HFF-Myc (cell line): ENCODE measurements around the gene CDH4.

Source experiments
- DNase-seq: peaks from one replicate; pipeline ENCODE4 v3.0.0-alpha.2; 2011; ENCODE audit warnings: low read depth; ENCODE audit errors: extremely low read depth
- H3K4me3 ChIP-seq: replicated peaks from 2 replicates; pipeline ENCODE4 v1.5.1; 2011; ENCODE audit warnings: low read depth, mild to moderate bottlenecking, control low read depth, low read length
- TF ChIP-seq, protein P1 (sequence below): IDR thresholded peaks from 2 replicates; pipeline ENCODE4 v1.5.1; 2012; ENCODE audit warnings: mild to moderate bottlenecking, low read depth, low read length, control low read depth; ENCODE audit errors: missing control alignments

Gene CDH4

DNA sequence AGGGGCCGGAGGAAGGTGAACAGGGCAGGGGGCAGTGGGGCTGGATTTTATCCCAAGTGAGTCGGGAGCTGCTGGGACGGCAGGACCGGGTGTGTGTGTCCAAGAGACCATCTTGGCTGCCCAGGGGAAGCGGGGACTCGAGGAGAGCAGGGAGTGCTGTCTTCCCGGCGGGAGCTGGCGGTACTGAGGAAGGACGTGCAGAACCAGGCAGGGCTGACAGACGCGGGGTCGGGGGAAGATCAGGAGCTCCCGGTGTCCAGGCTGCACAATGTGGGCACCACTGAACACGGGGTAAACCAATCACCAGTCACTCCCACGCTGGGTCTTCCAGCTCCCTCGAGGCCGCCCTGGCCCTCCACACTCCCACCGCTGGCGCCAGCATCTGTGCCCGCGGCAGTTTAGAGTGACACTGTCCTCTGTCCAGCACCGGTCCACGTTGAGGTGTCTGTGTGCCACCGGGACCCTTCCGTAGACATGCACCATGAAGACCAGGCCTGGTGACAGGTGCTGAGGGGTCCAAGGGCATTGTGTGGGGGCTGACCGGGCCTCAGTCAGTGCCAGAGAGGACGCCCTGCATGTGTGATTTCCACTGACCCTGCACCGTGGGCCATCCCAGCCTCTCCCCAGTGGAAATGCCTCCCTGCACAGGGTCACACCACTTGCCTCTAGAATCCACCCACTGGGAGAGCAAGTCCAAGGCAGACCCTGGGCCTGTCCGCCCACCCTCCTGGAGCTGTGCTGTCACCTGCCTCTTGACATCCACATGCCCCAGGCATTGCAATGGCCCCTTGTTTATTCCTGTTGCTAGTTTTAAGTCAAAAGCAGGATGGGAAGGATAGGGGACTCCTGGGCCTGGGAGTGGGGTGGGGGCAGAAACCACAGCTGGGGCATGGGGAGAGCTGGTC is 411.7 kb downstream of the CDH4 start:
- no peak overlapping the region for H3K4me3 ChIP-seq
- TF ChIP-seq, protein P1, sequence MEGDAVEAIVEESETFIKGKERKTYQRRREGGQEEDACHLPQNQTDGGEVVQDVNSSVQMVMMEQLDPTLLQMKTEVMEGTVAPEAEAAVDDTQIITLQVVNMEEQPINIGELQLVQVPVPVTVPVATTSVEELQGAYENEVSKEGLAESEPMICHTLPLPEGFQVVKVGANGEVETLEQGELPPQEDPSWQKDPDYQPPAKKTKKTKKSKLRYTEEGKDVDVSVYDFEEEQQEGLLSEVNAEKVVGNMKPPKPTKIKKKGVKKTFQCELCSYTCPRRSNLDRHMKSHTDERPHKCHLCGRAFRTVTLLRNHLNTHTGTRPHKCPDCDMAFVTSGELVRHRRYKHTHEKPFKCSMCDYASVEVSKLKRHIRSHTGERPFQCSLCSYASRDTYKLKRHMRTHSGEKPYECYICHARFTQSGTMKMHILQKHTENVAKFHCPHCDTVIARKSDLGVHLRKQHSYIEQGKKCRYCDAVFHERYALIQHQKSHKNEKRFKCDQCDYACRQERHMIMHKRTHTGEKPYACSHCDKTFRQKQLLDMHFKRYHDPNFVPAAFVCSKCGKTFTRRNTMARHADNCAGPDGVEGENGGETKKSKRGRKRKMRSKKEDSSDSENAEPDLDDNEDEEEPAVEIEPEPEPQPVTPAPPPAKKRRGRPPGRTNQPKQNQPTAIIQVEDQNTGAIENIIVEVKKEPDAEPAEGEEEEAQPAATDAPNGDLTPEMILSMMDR, result no peak
- no peak for DNase-seq

DNA sequence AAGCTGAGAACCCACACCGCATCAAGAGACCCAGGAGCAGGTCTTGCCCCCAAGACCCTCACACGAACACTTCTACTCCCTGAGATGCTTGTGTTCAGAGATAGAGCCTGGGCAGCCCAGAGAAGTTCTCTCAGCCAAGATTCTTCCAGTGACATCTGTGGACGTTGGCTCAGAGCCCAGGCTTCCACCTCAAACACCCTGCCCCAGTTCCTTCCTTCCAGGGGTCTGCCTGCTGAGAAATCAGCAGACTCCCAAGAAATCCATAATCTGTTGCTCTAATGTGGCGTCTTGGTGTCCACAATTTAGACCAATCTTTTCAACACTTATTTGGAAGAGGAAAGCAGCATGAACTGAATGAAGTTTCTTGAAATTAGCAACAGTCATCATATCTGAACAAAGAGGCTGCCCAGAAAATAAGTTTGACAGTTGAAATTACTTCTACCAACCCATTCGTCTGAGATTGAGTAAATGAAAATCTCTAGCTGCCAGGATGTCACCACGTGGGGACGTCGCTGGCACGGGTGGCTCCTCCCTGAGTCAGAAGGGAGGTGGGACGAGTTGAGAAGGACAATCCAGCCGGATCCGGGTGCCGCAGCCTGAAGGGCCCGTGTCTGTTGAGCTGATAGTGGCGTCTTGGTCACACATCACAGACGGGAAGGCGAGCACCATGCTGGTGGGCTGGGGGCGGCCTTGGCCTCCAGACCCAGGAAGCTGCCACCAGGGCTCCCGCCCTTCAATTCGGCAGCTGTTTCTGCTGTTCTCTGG is 412.7 kb downstream of the CDH4 start:
- H3K4me3 ChIP-seq, result no peak overlapping the region
- TF ChIP-seq, protein P1, result no peak
- no peak for DNase-seq

DNA sequence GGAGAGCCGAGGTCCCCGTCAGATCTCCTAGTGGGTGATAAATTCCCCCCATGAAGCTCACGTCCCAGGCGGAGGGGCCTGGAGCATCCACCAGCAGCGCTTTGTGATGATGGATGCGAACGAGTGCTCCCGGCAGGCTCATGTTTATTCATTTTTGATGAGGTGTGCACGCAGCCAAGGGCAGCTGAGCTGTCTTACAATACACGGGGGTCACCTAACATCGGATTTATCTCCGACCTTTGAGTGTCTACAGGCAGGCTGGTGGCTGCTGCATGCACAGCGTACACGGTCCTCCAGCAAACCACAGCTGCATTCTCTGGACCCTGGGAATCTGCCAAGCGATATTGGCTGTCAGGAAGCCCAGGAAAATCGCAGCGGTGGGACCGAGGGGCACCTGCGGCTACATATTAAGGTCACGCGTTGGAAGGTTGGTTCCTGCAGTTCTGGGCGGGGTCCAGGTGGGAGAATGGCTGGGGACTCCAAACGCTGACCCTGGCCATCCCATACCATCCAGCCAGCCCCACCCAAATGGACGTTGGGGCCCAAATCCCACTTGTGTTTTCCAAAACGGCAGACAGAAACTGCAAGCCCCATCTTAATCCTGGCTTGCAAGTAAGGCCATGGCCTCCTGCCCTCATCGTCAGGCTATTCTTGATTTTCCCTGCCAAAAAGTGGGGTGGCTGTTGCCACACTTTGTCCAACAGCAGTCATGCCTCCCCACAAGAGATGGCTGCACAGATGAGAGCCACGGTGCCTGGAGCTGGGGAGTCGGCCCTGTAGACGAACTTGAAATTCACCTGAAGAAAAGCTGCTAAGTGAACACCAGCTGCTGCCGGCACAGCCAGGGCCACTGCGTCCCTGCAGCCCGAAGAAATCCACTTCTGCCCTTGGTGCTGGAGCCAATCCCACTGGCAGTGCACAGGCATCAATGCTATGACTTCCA is 413.7 kb downstream of the CDH4 start:
- TF ChIP-seq, protein P1, result no peak
- DNase-seq, result no peak

DNA sequence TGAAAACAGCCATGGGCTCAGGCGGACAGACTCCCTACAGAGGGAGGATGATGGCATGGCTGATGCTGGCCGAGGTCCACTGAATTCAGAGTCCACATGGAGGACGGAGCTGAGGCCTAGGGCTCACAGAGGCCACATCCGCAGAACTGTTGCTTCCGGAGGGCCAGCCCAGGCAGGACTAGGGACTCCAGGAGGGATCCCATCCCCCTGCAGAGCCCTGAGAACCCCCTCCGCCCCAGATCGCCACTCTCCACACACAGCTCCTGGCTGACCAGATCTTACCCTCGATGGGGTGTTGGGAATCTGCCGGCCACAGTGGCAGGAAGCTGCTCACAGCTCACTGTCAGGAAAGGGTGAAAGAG is 414.4 kb downstream of the CDH4 start:
- no peak overlapping the region for H3K4me3 ChIP-seq
- TF ChIP-seq, protein P1, result no peak
- DNase-seq, result no peak

More for the DNA sequence above, 413.7 kb downstream of the CDH4 start:
- H3K4me3 ChIP-seq, result no peak overlapping the region

DNA sequence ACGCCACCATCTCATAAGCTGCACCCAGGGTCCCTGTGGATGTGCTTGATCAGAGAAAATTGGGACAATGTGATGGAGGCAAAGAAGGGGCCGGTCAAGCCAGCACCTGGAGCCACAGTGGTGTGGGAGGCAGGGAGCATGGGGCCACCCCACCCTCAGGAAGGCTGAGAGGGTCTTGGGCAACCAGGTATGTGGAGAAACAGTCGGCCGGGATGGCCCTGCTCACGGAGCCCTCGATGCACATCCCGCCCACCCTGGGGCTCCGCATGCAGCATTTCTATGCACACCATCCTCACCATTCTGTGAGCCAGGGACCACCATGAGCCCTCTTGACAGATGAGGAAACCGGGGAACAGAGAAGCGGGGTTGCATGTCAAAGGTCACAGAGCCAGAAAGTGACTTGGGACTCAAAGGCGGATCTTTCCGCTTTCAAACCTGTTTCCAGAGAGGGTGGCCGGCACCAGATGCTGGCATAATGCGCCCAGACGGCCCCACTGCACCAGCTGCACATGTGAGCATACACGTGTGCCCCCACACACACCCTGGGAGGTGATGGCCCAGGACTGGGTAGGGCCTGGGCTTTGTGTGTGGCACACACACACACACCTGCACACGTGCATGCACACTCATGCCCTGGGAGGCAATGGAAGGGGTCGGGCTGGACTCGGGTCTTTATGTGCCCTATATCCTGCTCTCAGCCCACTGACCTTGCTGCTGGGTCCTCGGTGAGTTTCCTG is 415.2 kb downstream of the CDH4 start:
- TF ChIP-seq, protein P1, result no peak
- no peak for DNase-seq
- no peak overlapping the region for H3K4me3 ChIP-seq
